Left renal cortex interstitium (tissue), 4 donors: ENCODE measurements around the gene NPHP4. TPM values are rescaled to one million over a fixed set of nuclear protein-coding genes. Genes with fewer than 3 reads are reported as not detected.

Source experiments
- DNase-seq, 4 donors: peaks; one replicate each; pipeline ENCODE4 v3.0.0-alpha.2; 2013; ENCODE audit warnings: low read depth in 4 of 4, low spot score in 2 of 4, missing footprints in 1 of 4
- polyA plus RNA-seq, 4 donors: library from polyadenylated mRNA; unstranded; fragments of 120-200 nt; gene quantifications; one replicate each; pipeline ENCODE4 v1.2.1, GENCODE V29; 2013; ENCODE audit not compliant: insufficient read length in 4 of 4

The NPHP4 gene
- polyA plus RNA-seq, 4 donors = 7.9 to 18.9 (median 14.0) TPM

DNA sequence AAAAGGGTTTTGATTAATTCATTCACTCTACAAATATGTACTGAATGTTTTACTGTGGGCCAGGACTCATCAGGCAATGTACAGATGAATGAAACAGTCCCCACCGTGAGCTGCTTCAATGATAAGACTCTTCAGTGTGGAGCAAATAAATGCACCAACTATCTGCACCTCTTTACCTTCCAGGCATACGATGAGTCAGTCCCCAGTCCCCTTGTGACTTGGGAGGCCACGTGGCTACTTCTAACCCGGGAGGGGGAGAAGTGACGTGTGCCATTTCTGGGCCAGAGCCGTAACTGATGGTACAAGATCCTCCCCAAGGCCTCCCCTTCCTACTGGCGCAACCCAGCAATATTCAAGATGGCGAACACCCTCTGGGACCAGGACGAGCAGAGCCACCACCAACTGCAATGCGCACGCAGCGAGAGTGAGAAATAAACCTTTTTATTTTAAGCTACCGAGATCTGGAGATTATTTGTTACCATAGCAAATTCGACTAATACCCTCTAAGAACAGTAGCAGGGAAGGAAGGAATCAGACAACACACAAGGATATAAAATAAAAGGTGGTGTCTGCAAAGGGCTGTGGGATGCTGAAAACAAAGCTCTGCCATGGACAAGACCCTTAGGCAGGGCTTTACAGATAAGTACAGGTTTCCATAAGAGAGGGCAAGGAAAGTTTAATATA, 74.5 kb downstream of the NPHP4 start:
- no peak for DNase-seq

DNA sequence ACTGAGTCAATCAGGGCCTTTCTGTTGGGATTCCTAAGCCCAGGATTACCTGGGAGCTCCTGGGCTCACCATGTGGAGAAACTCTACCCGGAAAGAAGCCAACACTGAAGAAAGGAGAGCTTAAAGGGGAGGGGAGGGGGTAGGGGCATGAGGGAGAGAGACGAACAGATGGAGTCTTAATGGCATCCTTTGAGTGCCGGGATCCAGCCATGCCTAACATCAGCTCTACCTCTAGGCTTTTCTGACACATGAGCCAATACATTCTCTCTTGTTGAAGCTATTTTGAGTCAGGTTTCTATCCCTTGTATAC, 75.0 kb downstream of the NPHP4 start:
- DNase-seq = no peak

DNA sequence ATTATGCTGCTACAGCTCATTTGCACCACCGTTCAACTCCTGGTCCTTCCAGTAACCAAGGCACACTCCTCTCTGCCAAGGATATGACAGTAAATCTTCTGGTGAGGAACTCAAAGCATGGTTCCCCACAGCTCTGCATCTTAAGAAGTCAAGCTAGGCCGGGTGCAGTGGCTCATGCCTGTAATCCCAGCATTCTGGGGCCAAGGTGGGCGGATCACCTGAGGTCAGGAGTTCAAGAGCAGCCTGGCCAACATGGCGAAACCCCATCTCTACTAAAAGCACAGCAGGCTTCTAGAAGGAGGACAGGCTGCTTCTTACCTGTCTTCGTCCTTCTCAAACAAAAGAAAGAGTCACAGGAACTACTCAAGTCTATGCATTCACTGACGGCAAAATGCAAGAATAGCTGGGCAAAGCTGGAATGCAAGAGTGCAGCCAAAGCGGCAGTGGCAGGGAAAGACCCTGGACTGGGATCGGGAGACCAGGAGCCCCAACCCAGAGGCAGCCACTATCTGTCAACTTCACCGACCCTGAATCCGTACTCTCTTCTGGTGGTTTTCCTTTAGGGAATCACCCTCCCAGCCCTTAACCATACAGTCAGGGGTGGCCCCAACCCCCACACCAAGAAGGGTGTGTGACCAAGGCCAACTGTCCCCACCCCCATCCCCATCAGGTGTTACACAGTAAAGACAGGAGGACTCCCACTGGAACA, 75.5 kb downstream of the NPHP4 start:
- no peak for DNase-seq

DNA sequence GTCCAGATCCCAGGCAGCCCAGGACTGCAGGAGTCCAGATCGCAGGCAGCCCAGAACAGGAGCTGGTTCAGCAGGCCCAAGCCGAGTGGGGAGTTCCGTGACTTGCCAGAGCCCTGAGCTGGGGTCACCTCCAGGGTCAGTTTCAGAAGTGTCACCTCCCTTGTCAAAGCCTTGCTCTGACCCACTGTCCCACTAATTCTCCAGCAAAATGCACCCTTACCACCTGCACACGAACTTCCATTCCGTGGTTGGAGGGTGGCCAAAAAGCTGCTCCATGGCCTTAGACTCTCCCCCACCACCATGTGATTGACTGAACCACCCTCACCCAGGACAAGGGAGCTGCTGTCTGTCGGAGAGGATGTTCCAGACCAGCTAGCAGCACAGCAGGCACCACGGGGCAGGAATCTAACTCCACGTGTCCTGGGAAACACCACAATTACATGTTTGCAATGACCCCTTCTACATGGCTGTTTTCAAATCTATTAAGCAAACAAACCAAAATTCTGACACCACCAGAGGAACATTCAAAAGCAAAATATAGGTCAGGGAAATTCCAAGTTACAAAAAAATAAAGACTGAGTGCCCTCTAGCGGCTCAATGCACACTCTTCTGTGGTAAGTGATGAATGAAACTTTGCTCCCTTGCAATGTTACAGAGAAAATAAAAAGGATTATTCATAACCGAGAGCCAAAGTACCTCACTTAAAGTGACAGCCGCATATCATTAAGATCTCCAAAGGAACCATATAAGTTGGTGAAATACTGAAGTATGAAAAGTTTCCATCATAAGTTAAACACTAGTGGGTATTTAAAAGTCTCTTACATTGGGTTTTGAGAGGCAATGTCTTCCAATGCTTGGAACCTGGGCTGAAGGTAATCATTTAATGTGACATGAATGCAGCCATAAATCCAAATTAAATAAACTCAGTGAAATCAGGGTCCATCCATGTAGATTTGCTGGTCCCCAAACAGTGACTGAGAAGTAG, 76.3 kb downstream of the NPHP4 start:
- no peak for DNase-seq

DNA sequence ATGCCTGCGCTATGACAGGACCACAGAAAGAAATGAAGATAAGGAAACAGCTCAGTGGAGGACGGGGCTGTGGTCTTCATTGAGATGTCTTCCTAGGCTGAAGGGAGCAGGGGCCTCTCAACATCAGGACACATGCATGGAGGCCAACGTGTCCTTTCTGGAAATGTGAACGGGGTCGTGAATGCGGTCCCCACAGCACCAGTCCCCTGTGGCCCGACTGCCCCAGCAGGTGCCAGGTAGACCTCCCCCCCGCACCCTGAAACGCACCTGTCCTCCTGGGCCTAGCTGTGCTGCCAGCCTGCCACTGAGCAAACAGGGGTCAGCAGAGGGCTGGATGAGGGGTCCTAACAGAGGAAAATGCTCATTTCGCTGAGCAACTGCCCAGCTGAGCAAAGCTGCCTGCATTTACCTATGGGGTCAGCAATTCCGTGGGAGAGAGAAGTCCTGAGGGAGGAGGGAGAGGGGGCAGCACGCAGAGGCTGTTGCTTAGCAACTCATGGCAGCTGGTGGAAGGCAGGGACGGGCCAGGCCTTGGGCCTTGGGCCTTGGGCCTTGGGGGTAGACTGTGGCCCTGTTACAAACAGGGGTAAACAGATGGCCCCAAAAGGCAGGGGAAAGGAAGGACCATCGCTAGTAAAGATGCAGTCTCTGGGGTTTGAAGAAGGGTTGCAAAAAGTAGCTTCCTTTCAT, 77.4 kb downstream of the NPHP4 start:
- no peak for DNase-seq

DNA sequence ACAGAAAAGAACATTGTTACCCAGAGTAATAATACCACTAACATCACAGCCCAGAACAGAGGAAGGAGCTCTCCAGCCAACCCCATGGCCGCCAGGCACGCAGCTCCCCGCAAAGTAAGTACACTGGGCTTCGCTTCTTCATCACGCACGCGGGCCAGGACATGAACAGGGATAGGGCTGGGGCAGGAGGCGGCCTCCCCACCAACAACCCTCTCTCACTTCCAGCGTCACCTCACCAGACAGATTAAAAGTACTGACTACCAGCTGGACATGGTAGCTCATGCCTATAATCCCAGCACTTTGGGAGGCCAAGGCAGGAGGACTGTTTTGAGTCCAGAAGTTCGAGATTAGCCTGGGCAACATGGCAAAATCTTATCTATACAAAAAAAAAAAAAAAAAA, 78.3 kb downstream of the NPHP4 start:
- DNase-seq = no peak

DNA sequence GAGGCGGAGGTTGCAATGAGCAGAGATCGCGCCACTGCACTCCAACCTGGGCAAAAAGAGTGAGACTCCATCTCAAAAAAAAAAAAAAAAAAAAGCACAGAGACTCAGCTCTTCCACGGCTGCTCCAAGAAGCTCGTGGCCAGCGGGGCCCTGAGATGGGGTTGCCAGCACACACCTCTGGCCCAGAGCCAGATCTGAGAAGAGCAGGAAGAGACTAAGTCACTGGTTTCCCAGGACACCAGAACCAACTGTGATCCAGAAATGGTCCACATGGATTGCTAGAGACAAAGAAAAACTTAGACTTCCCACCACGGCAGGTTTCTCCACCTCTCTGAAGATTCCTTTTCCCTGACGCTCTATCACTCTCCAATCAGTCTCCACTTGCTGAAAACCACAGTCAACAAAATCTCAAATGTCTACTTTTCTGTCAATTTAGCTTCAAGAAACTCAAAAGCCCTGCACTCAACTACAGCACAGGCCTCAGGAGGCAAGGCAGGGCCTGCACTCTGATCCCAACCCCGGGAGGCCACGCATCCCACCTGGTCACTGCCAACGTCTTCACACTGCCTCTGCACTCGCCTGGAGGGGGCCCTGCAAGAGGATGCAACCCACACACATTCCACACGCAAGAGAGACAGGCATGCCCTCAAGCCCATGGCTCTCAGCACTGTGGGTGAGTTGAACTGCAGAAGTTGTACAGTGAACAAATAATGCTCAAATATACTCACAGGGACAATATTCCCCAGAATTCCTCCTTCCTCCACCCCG, 79.0 kb downstream of the NPHP4 start:
- DNase-seq = no peak

DNA sequence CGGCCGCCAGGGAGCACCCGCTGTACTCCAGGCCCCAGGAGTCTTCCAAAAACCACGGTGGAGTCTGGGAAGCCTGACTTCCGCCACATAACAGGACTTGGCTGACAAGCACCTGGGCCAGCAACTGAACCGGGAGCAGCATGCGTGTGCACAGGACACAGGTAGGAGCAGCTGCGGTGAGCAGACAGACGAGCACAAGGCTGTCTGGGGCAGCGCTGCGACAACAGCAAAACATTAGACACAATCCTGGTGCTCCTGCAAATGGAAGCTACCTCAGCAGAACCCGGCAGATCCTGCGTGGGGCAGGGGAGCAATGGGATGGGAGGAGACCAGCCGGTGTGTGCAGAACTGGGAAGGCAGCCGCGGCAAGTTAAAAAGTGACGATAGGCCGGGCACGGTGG, 80.4 kb downstream of the NPHP4 start:
- no peak for DNase-seq

DNA sequence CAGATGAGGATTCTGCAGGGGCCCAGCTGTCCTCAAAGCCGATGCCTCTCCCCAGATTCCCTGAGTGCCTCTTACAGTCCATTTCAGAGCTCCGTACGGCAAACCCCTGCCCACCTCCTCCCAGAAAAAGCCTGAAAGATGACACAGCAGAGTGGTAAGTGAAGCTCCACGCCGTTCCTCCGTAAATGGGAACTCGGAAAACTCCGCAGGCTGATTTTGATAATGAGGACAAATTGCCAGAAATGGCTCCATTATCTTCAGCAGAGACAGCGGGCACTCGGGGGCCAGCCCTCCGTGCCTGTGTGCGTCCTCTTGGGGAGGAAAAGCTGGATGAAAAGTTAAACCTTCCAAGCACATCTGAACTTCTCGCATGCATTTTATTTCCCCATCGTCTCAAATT, 81.1 kb downstream of the NPHP4 start:
- DNase-seq = no peak

DNA sequence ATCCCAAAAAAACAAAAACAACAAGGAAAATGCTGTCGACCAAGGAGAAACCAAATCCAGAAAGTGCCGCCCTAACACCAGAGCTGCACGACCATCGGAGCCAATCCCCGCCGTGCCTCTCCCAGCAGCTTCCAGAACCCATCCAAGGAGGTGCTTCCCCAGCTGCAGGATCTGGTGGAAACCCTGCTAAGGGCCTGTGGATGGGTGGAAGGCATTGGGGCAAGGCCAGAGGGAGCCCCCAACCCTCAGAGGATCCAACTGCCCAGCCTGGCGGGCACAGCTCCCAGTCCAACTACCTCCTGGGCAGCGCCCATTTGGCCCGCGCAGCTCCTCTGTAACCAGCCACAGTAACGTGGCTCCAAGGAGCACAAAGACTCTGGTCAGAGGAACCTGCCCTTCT, 81.6 kb downstream of the NPHP4 start:
- DNase-seq = no peak

DNA sequence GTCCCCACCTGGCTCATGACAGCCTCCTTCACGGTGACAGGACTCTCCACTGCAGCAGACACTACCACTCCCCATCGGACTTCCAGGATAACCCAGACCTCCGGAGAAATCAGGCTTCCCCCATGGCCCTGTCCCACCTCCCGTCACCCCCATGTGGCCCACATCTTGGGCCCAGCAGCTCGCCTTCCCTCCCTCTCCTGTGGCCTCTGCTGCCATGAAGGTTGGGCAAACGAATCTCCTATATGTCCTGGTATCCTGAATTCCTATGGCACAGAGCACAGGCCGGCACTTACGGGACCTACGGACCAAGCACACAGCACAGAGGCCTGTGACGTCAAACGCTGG, 82.0 kb downstream of the NPHP4 start:
- DNase-seq = no peak

DNA sequence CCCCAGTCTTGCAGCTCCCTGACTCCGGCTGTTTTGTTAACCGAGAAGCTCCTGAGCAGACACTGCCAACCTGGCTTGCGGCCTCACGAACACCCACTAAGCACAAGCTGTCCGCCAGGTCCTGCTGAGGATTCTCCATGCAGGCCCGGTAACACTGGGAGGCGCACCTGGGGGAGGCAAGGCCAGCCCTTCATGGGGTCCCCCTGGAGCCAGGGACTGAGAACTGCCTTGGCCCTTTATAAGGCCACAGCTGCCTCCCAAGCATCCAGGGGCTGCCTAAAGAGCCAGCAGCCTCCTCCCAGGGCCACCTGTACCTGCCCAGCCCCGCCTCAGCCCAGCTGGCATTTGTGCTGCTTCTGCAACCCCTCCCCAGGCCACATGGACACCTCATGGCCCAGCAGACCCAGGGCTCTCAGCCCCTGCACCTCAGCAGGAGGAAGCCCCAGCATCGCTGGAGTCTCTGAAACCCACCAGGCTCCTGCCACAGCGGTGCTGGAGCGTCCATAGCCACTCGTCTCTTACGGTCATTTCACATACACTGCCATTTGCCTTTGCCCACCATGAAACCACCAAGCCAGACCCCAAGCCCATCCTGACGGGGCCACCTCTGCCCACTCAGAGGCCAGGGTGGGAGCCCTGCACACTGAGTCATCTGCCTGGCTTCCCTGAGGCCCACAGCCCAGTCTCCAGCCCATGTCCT, 82.5 kb downstream of the NPHP4 start:
- DNase-seq = no peak

DNA sequence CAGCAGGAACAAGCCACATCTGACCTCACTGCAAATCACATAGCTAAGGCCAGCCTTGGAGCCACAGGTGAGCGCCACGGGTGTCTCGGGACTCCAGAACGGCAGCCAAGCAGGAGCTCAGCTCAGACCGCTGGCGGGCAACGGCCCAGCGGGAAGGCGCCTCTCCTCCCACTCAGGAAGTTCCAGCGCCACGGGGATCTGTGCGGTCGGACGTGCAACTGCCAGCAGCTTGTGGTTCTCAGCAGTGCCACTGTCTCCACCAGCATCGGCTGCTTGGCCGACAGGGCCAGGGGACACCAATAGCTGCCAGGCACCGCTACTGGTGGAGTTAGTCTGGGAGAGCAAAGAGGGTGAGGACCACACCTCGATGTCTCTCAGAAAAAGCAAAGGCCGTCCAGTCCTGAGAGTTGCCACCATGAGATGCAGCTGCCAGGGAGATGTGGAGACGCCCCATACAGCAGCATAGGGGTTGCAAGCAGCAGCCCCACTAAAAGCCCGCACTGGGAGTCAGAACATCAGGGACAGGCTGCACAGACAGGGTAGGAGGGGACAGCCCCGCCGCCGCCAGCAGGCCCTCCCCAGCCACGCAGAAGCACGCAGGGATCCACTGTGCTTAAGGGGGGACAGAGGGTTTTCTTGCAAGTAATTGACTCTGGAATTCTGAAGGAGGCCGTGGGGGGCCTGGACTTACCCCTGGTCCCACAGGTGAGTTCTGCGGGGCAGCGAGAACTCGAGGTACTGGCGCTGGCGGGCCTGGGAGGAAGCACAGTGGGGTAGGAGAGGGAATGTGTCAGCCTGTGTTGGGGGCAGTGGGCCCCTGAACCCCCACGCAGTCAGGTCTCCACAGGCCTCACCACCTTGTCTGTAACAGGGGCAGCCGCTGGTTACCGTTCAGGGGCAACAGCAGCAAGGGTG, 83.5 kb downstream of the NPHP4 start:
- DNase-seq = no peak

DNA sequence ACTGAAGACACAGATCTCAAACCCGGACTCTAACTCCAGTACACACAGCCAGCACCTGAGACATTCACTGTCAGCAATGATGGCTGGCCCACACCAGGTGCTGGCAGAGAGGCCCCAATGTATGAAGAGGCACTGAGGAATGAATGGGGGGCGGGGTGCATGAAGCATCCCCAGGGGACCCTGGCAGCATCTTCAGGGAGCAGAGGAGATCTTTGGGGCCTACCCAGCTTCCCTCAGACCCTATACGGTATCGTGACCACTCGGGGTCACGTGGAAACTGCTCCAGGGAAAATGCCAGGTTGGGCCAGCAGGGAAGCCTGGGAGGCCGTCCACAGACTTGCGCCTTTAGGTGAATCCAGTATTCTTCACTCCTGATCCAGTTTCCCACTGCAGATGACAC, 84.3 kb downstream of the NPHP4 start:
- DNase-seq = no peak

DNA sequence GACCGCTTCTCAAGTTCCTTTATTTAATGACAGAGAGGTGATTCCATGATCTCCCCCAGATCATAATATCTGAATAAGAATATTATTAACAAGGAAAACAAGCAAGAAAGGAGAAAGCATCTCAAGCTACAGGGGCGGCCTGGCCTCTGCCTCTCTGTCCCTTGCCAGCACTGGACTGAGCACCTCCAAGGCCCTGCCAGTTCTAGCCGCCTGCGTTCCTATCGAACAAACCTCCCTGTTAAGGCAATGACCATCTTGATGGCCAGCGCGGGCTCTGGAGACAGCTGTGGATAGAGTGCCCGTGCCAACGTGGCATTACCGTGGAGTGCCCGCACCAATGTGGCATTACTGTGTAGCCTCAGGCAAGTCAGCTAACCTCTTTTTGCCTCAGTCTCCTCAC, 84.8 kb downstream of the NPHP4 start:
- no peak for DNase-seq

DNA sequence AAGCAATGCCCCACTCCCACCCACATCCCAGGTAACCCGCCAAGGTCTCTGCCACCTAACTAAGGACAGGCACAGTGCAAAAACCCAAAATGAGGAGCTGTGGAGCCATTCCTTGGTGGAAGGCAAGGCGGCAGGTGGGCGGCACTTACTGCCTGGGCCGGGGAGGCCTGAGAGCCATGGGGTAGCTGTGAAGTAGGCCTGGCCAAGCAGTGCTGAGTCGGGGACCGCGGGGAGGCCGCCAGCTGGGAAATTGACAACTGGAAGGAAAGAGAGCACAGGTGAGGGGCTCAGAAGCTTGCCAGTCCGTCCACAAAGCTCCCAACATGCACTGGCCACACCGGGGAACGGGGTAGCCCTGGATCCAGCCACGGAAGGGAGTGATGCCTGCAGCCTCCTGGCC, 85.3 kb downstream of the NPHP4 start:
- DNase-seq = no peak

DNA sequence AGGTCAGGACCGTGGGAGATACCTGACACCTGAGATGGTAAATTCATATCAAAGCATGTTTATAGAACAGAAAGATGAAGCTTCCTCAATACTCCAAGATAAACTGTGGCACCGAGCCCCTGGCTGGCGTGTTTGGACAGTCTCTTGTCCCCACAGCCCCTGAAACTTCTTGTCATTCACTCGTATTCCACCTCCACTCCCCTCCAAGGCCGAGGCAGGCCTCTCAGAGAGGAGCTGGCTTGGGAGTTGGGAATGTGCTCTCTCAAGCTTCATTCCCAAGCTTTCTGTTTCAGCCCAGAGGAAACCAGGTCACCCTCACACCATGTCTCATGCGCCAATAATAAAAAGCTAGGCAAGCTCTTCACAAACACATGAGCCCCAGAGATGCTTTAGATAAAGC, 86.1 kb downstream of the NPHP4 start:
- DNase-seq = no peak

DNA sequence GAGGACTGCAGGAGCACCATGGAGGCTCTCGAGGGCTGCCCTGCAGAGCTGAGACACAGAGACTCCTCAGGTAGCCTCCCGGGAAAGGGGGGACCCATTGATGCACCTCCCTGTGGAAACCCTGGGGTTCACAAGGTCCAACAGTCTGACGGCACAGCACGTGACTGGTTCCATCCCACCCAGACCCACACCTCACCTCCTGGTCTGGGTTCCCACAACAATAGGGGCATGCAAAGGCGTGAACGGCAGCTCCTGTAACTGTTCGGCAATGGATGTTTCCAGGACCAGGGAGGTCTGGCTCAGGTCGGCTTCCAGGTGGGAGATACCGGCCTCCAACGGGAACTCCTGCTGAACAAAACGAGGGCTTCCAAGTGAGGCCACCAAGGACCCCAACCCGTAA, 86.8 kb downstream of the NPHP4 start:
- DNase-seq = no peak

DNA sequence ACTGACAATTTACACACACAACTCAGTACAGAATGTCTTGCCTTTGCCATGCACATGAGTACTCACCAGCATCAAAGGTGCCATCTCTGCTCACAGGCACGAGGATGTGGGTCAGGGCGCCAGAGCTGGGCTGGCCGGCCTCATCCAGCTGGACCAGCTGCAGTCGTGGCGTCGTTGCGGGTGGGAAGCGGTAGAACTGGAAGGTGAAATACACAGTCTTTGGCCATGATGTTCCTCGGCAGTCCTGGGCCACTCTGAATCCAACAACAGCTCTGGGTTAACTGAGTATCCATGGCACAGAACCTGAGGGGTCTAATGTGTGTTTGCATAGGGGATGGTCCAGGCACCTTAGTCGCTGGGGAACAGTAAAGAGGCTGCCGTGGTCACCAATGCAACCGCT, 87.7 kb downstream of the NPHP4 start:
- DNase-seq = no peak
